Nephron progenitor cell (in vitro differentiated cells): ENCODE measurements around the gene IL1A.

Source experiments
- DNase-seq: peaks from one replicate; pipeline ENCODE4 v3.0.0; 2021
- H3K27ac Mint-ChIP-seq: 2 replicates; pipeline ENCODE4 v1.8.0; 2021; ENCODE audit warnings: mild to moderate bottlenecking, moderate library complexity, mixed read lengths
- H3K27me3 Mint-ChIP-seq: 2 replicates; pipeline ENCODE4 v1.8.0; 2021; ENCODE audit warnings: mild to moderate bottlenecking, low read depth, mixed read lengths; ENCODE audit not compliant: poor library complexity
- H3K36me3 Mint-ChIP-seq: 2 replicates; pipeline ENCODE4 v1.8.0; 2021; ENCODE audit warnings: low read depth, mixed read lengths
- H3K4me1 Mint-ChIP-seq: 2 replicates; pipeline ENCODE4 v1.8.0; 2021; ENCODE audit warnings: mixed read lengths
- H3K4me3 Mint-ChIP-seq: 2 replicates; pipeline ENCODE4 v1.8.0; 2021; ENCODE audit warnings: mild to moderate bottlenecking, moderate library complexity, mixed read lengths
- H3K9me3 Mint-ChIP-seq: 2 replicates; pipeline ENCODE4 v1.8.0; 2021; ENCODE audit warnings: mild to moderate bottlenecking, moderate library complexity, mixed read lengths
- CTCF ChIP-seq: fragments of 200-600 bp; sonication (generic); IDR thresholded peaks from 2 replicates; pipeline ENCODE4 v1.5.0; 2021; ENCODE audit warnings: antibody characterized with exemption

Gene IL1A

GRCh38 chr2:112796486-112796885 is 12.2 kb upstream of the IL1A start:
- Mint-ChIP-seq H3K27ac (no peak overlapping the region), H3K27me3 (peaks cover 10% of the 10 kb centered on the region), H3K4me1 (peaks cover 15% of the 10 kb centered on the region), H3K4me3 (no peak overlapping the region), H3K36me3 (peaks cover 4% of the 10 kb centered on the region), H3K9me3 (peaks cover 18% of the 10 kb centered on the region)
- no peak for TF ChIP-seq CTCF
- DNase-seq = no peak

DNA sequence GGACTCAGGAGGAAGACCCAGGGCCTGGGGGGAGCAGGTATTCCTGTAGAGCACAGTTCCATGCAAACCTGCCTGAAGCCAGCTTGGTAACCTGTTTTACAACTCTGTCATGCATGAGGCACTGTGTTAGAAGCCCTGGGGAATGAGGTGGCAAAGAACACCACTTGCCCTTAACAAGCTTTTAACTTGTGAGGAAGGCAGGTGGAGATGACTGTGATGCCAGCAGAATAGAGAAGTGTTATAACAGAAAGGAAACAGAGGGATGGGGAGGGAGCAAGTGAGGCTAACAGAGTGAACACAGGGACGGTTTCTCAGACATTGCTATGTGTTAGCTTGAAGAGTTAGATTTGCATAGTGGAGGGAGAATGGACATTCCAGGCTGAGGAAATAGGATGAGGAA is 11.5 kb upstream of the IL1A start:
- TF ChIP-seq CTCF = no peak
- DNase-seq = no peak
- H3K27ac Mint-ChIP-seq = no peak overlapping the region
- H3K4me1 Mint-ChIP-seq = peaks cover 15% of the 10 kb centered on the region
- H3K9me3 Mint-ChIP-seq = peaks cover 18% of the 10 kb centered on the region
- H3K4me3 Mint-ChIP-seq = no peak overlapping the region
- H3K36me3 Mint-ChIP-seq = peaks cover 4% of the 10 kb centered on the region
- peaks cover 10% of the 10 kb centered on the region for H3K27me3 Mint-ChIP-seq

DNA sequence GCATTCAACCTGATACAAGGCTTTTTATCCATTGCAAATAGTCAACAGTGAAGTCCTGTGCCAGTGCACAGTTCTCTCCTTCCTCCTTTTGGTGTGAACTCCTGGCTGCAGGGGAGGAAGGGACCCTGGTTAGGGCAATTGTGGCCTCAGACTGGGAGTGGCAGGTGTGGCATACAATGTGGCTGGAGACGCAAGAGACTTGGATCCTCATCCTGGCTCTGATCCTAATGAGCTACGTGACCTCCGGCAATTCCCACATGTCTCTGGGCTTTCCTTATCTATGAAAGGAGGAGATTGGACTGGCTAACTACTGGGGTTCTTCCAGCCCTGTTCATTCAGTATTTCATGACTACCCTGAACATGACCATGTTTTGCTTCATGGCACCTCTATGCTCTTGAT is 10.5 kb upstream of the IL1A start:
- no peak overlapping the region for H3K4me3 Mint-ChIP-seq
- H3K36me3 Mint-ChIP-seq = peaks cover 4% of the 10 kb centered on the region
- peaks cover 18% of the 10 kb centered on the region for H3K9me3 Mint-ChIP-seq
- H3K27ac Mint-ChIP-seq = no peak overlapping the region
- no peak for DNase-seq
- H3K27me3 Mint-ChIP-seq = peaks cover 10% of the 10 kb centered on the region
- TF ChIP-seq CTCF = no peak
- H3K4me1 Mint-ChIP-seq = peaks cover 15% of the 10 kb centered on the region

DNA sequence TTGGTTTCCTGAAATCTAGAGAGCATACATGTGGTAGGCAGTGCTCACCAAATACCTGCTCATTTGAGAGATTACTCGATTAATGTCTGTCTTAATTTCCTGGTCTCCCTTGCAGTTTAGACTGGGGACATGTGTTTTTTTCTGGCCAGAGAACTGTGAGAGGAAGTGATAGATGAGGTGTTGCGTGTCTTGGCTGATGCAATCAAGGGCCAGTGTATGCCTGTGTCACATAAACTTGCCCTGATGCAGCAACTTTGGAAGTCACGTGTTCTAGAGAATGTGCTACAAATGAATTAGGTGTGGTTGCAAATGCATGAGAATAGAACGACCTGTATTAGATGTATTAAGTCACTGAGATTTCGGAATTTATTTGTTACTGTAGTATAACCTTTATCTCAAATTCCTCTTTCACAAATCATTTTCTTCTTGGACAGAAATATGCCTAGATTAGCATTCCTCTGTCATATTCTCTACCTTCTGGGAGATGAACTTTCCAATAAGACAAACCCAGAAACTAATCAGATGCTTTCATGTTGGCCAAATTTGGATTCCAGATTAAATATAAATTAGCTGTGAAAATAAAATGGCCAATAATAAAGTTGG is 9.9 kb upstream of the IL1A start:
- Mint-ChIP-seq H3K27ac (no peak overlapping the region), H3K4me1 (peaks cover 15% of the 10 kb centered on the region), H3K27me3 (peaks cover 10% of the 10 kb centered on the region), H3K4me3 (no peak overlapping the region), H3K9me3 (peaks cover 14% of the 10 kb centered on the region), H3K36me3 (peaks cover 4% of the 10 kb centered on the region)
- DNase-seq = no peak
- TF ChIP-seq CTCF = no peak

DNA sequence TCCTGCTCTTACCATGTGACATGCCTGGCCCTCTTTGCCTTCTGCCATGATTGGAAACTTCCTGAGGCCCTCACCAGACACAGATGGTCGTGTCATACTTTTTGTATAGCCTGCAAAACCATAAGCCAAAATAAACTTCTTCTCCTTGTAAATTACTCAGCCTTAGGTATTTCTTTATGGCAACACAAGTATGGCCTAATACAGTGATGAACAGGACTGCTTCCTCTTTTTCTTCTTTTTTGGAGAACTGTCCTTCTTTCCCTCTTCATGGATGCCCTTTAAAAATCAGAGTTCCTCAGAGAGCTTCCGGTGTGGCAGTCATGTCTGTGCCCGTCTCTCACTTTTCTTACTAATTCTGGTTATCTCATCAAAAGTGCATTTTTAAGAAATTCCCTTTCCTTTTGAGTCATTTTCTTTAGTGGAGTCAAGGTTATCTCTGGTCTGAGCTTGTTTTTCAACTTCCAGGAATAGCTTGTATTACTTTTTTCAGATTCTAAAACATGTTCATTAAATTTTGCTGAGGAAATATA is 9.2 kb upstream of the IL1A start:
- H3K4me3 Mint-ChIP-seq = no peak overlapping the region
- H3K9me3 Mint-ChIP-seq = peaks cover 14% of the 10 kb centered on the region
- peaks cover 17% of the 10 kb centered on the region for H3K27me3 Mint-ChIP-seq
- DNase-seq = no peak
- no peak for TF ChIP-seq CTCF
- no peak overlapping the region for H3K27ac Mint-ChIP-seq
- peaks cover 4% of the 10 kb centered on the region for H3K36me3 Mint-ChIP-seq
- H3K4me1 Mint-ChIP-seq = peaks cover 11% of the 10 kb centered on the region

- Mint-ChIP-seq H3K36me3 (peaks cover 4% of the 10 kb centered on the region), H3K4me1 (peaks cover 11% of the 10 kb centered on the region), H3K27me3 (peaks cover 13% of the 10 kb centered on the region), H3K9me3 (peaks cover 8% of the 10 kb centered on the region), H3K4me3 (no peak overlapping the region), H3K27ac (no peak overlapping the region)
- DNase-seq = no peak
- TF ChIP-seq CTCF = no peak
Measured at GRCh38 chr2:112792419-112792818, 8.1 kb upstream of the IL1A start.
